Jurkat, Clone E6-1 (cell line): ENCODE measurements around the gene DCAF5.

ENCODE experiments used
- DNase-seq: peaks from one replicate; pipeline ENCODE4 v3.0.0-alpha.2; 2011; ENCODE audit warnings: low read depth, low spot score
- H3K4me3 ChIP-seq: 2 replicates; pipeline ENCODE4 v1.5.1; 2011; ENCODE audit warnings: mild to moderate bottlenecking, low read length, control low read depth, moderate library complexity

The DCAF5 gene

DNA sequence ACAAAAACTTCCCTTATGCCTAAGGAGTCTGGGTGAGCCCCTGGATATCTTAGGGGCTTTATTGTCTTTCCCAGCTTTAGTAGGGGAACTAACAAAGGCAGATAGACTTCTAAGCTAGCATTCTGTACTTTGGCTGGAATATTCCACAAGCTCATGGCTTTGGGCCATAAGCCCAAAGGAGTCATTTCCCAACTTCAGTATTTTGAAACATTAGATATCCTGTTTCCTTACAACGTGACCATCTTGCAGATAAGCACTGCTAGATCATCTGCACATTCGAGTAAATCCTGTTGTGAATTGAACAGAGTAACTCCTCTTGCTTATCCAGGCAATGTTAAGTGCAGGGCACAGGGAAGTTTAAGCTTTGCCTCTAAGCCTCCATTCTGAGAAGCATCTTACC, 103.2 kb downstream of the DCAF5 start:
- DNase-seq = no peak
- H3K4me3 ChIP-seq = no peak overlapping the region

DNA sequence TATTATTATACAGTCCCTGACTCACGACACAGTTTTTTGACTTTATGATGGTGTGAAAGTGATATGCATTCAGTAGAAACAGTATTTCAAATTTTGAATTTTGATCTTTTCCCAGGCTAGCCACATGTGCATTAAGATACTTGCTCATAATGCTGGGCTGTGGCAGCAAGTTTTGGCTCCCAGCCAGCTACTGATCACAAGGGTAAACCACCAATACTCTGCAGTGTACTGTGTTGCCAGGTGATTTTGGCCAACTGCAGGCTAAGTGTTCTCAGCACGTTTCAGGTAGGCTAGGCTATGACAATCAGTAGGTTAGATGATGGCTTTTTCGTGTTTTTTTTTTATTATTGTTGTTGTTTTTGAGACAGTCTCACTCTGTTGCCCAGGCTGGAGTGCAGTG, 104.5 kb downstream of the DCAF5 start:
- H3K4me3 ChIP-seq = no peak overlapping the region
- DNase-seq = peak; percentile 39

- no peak for DNase-seq
- H3K4me3 ChIP-seq = no peak overlapping the region
Observed at GRCh38 chr14:69047255-69047654, 105.7 kb downstream of the DCAF5 start.

GRCh38 chr14:69046476-69046860, 106.5 kb downstream of the DCAF5 start:
- H3K4me3 ChIP-seq = no peak overlapping the region
- no peak for DNase-seq

- no peak overlapping the region for H3K4me3 ChIP-seq
- DNase-seq = no peak
Observed at GRCh38 chr14:69045857-69046475, 107.0 kb downstream of the DCAF5 start.

DNA sequence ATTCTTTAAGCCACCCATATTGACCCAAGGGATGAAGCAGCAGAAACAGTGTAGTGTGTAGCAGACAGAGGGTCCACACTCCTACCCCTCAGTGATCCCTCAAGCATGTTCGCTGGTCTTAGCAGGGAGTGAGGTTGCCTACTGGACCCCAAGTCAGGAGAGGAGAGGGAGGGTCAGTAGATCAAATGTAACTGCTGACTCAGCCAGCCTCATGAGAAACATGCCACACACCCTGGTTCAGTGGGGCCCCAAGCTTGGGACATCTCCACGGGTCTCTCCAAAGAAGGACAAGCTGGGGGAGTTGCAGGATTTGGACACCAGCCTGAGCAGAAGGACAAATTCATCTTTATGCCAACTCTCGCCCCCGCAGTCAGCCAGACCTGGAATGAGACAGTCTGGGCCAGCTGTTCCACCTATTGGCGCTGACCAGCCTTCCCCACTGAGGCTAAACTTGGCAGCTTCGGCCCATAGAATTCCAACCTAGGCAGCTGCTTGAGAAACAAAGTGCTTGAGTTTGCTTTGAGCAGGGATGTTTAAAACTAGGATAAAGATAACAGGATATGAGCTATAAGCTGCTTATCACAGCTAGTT, 107.9 kb downstream of the DCAF5 start:
- no peak for DNase-seq
- H3K4me3 ChIP-seq = no peak overlapping the region

- DNase-seq = no peak
Observed at GRCh38 chr14:69044296-69044695, 108.6 kb downstream of the DCAF5 start.

GRCh38 chr14:69043596-69044260, 109.2 kb downstream of the DCAF5 start:
- DNase-seq = no peak
- no peak overlapping the region for H3K4me3 ChIP-seq

More at GRCh38 chr14:69044296-69044695, 108.6 kb downstream of the DCAF5 start:
- no peak overlapping the region for H3K4me3 ChIP-seq

DNA sequence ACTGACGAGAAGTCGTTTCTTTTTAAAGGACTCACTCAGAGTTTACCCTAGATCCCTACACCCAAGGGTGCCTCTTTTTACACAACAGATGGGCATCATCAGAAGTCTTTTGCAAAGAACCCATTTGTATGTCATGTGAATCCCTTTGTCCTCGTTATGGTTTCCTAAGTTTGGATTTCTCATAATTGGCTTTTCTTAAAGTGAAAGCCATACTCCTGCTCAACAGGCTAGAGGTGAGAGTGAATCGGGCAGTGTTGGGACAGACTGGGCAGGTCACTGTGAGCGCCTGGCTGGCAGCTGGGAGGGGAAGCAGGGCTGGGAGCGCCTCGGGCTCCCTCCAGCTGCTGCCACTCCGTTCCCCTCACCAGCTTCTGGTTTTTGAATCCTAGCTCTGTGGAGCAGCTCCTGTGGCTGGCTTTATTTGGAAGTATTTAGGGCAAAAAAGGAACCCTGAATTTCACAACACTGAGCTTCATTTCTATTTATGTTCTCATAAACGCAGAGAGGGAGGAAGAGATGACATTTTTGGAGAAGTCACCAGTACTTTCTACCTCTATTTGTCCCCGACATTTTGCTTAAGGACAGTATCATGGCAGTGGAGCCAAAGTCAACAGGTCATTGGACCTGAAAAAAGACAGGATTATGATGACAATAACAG, 110.0 kb downstream of the DCAF5 start:
- no peak for DNase-seq
- no peak overlapping the region for H3K4me3 ChIP-seq

- DNase-seq = no peak
Observed at GRCh38 chr14:69042299-69042698, 110.6 kb downstream of the DCAF5 start.

DNA sequence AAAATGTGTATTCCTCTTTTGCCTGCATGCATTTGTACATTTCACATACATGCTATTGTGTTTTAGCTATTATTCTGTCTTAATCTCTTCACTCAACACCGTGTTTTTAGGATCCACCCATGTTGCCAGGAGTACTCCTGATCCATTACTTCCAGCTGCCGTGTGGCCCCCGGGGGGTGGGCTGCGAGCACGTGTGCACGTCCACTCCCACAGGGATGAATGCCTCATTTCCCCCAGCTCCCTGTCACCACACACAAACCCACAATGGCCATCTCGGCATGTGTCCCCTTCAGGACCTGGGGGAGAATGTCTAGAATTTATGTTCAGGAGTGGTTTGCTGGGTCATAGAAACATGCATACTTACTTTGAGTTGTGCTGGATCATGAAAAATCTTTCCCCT, 111.1 kb downstream of the DCAF5 start:
- no peak overlapping the region for H3K4me3 ChIP-seq
- no peak for DNase-seq

More at GRCh38 chr14:69042299-69042698, 110.6 kb downstream of the DCAF5 start:
- H3K4me3 ChIP-seq = no peak overlapping the region

DNA sequence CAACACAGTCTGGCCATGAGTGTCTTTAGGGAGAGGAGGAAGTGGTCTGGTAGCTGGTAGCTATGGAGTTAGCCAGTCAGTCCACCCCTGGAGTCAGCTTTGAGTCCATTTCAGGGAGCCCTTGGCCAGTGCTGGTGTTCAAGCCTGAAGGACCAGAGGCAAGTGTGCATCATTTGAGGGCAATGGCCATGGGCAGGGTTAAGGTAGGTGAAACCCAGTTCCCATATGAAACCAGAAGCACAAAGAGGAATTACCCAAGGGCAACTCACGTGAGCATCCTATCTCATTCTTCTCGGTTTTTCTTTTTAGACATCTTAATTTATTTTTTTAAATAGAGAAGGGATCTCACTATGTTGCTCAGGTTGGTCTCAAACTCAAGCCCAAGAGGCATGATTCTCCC, 112.6 kb downstream of the DCAF5 start:
- no peak overlapping the region for H3K4me3 ChIP-seq
- DNase-seq = no peak

DNA sequence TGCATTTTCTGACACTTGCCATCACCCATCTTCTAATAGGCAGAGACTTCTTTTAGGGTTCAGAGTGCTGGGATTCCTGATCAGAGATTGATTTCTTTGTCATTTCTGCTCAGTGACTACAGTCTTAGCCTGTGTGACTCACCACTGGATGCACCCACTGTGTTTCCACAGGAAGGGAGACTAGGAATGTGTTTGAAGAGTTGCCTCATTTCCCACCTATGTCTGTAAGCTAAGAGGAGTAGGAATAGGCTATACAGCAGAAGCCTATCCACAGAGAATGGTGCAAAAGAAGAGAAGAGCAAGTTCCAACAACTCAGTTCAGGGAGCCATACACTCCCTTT, 113.7 kb downstream of the DCAF5 start:
- no peak overlapping the region for H3K4me3 ChIP-seq
- DNase-seq = no peak

DNA sequence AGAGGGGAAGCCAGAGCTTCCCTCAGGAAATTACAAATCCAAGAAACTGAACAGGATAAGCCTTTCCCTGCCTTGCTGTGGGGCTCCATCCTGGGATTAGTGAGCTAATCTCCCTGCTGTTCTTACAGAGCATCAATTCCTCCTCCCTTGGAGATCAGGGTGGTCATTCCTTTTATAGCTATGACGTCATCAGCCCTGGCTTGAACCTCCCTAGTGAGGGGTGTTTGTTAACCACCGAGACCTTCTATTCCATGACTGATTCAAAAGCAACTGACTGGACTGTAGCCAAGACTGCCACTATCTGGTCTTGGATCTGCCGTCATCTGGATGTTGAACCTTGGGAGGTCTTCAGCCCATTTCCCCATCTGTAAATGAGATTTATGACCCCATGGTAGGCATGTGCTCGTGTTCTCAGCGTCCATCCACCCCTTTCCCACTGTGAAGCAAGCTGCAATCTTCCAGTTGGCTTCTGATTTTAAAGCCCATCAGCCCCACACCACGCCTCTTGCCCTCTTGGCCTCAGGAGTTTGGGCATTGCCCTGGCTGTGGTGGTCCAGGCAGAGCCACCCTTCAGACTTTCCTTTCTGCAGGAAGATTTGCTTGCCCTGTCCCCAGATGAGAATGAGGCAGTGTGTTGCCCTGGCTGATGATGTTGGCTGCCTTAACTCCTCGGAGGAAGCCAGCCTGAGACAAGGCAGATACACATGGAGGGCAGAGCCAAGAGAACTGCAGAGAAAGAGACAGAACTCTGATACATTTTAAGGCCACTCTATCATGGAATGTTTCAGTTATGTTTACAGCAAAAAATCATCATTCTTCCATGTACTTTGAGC, 114.2 kb downstream of the DCAF5 start:
- DNase-seq = no peak
- no peak overlapping the region for H3K4me3 ChIP-seq

- H3K4me3 ChIP-seq = no peak overlapping the region
- no peak for DNase-seq
Observed at GRCh38 chr14:69037790-69038454, 115.0 kb downstream of the DCAF5 start.

DNA sequence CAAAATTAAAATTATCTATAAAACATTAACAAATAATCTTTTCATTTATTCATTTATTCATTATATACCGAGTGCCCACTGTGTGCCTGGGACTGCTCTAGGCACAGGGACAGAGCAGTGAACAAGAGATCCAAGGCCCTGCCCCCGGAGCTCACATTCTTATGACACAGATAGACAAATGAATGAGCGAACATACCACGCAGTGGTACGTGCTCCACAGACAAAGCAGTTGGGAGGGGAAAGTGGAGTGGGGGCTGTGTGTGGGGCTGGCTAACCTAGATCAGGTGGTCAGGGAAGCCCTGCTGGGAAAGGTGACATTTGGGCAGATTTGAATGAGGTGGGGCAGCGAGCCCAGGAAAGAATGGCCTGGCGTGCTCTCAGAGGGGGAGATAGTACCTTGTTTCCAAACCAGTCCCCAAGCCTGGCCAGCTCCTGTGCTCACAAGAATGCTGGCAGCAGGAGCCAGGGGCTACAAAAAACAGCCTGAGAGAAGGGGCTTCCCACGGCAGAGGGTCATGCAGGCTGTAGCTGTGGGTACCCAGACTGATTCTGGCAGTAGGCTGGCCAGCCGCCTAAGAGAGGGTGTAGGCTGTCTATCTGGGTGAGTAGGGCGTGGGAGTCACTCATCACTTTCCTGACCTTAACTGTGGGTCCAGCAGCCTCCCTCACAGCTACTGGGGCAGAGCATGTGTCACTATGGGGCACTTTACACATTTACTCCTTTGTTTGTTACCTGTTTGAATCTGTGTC, 116.0 kb downstream of the DCAF5 start:
- no peak for DNase-seq
- no peak overlapping the region for H3K4me3 ChIP-seq

DNA sequence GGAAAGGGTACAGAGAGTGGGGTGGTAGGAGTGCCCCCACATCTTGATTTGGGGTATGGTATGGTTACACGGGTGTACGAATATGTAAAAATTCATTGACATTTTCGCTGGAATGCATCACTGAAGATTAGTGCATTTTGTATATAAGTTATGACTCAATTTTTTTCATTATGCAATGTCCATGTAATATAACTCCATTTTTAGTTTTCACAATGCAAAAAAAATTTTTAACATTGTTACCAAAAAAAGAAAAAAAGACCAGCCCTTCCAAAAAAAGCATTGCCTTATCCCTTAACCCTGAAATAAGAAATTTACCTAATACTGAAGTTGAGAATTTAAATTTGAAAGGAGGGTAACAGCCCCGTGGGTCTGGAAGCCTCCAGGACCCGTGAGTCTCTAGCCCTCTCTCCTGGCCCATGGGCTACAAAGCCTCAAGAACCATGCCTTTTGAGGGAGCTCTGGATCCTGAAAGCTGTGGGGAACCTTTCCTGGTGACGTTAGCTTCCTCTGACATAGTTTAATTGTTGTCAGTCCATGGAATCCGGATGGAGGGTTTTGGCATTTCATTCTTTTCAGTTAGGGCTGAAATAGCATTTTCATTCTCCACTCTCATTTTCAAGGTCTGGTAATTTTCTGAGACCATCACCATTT, 118.2 kb downstream of the DCAF5 start:
- H3K4me3 ChIP-seq = no peak overlapping the region
- DNase-seq = no peak
